ENCODE data around the gene ARHGDIG. TPM values are rescaled to one million over a fixed set of nuclear protein-coding genes. Genes with fewer than 3 reads are reported as not detected.
A peak's percentile ranks its signal among the peaks of the same experiment; 100 is the strongest.

Gene ARHGDIG
- 1.3 TPM for total RNA-seq
- long read RNA-seq, result 0 reads

DNA sequence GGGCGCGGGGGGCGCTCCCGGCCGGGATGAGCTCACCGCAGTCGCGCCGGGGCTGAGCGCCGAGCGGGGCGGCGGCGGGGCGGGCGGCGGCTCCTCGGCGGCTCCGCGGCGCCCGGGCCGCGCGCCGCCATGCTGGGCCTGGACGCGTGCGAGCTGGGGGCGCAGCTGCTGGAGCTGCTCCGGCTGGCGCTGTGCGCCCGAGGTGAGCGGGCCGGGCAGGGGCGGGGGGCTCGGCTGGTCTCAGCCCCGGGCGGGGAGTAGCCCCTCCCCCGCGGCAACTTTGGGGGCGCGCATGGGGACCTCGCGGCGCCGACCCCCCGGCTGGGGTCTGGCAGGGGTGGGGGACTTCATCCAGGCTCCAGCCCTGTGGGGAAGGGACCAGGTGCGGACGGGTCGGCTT lies at the start of gene ARHGDIG:
ARHGDIG (plus strand) TSS at position 40 of the 400 bp plus-strand sequence; CDS start at position 130, 90 bp downstream.
- DNase-seq, result no peak
- no peak within 1 kb of the TSS for H3K27ac ChIP-seq
- TF ChIP-seq, protein P1, sequence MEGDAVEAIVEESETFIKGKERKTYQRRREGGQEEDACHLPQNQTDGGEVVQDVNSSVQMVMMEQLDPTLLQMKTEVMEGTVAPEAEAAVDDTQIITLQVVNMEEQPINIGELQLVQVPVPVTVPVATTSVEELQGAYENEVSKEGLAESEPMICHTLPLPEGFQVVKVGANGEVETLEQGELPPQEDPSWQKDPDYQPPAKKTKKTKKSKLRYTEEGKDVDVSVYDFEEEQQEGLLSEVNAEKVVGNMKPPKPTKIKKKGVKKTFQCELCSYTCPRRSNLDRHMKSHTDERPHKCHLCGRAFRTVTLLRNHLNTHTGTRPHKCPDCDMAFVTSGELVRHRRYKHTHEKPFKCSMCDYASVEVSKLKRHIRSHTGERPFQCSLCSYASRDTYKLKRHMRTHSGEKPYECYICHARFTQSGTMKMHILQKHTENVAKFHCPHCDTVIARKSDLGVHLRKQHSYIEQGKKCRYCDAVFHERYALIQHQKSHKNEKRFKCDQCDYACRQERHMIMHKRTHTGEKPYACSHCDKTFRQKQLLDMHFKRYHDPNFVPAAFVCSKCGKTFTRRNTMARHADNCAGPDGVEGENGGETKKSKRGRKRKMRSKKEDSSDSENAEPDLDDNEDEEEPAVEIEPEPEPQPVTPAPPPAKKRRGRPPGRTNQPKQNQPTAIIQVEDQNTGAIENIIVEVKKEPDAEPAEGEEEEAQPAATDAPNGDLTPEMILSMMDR (IDR thresholded peaks at IDR 0.05), result no peak

DNA sequence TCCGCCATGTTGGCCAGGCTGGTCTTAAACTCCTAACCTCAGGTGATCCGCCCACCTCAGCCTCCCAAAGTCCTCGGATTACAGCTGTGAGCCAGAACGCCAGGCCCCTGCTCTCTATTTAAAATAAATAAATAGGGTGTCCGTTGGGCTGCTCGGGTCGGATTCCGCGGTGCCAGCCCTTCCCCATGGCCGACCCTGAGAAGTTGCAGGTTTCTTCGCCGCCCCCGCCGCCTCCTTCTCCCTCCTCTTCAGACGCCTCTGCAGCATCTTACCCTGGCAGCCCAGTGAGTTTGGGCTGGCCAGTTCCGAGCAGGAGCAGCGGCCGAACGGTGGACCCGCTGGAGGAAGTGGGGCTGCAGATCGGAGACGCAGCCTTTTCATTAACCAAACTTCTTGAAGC lies 49.4 kb upstream of the ARHGDIG start:
- intact Hi-C loops (cut with DNase I), result loop anchor here (10.0 kb wide), 1 partner anchor 124 kb away; the partner anchor contains the start of gene AXIN1

More for the DNA sequence above, at the start of gene ARHGDIG:
- intact Hi-C loops (cut with DNase I), result no loop called here
- ATAC-seq, result no peak
- Histone ChIP-seq H3K27me3 (peaks cover 27% of the 10 kb centered on the region), H3K36me3 (no peaks in the 10 kb centered on the region), H3K9me3 (no peaks in the 10 kb centered on the region), H3K4me3 (peak within 1 kb of the TSS; percentile 16), H3K4me1 (peaks cover 9% of the 10 kb centered on the region)

DNA sequence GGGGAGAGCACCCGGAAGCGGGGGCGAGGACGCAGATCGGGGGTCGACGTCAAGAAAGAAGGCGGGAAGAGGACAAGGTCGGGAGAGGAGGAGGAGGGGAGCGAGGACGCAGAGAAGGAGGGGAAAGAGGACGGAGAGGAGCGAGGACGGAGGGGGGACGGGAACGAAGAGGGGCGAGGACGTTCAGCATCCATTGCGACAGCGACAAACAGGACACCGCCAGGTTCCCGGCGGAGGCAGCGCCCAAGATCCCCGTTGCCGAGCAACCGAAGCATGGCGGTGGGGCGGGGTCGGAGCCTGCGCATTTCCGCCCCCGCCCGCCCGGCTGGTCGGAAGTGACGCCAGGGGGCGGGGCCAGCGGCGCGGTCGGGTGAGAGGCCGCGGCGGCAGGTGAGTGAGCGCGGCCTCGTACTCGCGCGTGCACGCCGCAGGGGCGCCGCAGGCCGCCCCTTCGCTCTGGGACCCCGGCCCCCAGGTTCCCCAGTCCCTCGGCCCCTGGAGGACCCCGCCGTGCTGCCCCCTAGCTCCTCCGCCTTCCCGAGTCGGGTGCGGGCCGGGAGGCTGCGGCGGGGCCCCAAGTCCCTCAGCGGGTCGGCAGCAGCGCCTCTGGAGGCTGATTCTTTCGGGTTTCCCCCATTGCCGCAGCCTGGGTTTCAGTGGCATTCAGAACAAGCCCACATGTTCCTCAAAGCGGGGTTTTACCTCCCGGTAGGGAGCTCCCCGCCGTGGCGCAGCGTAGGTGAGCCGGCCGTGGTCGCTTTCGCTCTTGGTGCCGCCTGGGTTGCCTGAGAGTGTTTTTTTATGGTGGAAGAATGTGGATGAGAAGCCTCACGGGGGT lies 45.7 kb upstream of the ARHGDIG start, which contains the start of gene FAM234A:
FAM234A (plus strand) TSS at position 354 of the 838 bp plus-strand sequence. CDS start 19,593 bp downstream, outside the sequence.
- Histone ChIP-seq H3K36me3 (no peaks in the 10 kb centered on the region), H3K4me3 (peak within 1 kb of the TSS; percentile 85), H3K9me3 (no peaks in the 10 kb centered on the region), H3K4me1 (peaks cover under 1% of the 10 kb centered on the region), H3K27ac (peak within 1 kb of the TSS; percentile 97), H3K27me3 (no peaks in the 10 kb centered on the region)
- TF ChIP-seq, protein P1 (IDR thresholded peaks at IDR 0.05), result peak; percentile 44
- intact Hi-C loops (cut with DNase I), result loop anchor here (10.0 kb wide), 1 partner anchor 120 kb away; the partner anchor contains the start of gene AXIN1
- ATAC-seq (peak; percentile 98), DNase-seq (peak; percentile 97)

More for the DNA sequence above, 49.4 kb upstream of the ARHGDIG start:
- TF ChIP-seq, protein P1 (IDR thresholded peaks at IDR 0.05), result no peak
- Histone ChIP-seq H3K36me3 (peaks cover 20% of the 10 kb centered on the region), H3K9me3 (no peaks in the 10 kb centered on the region), H3K27me3 (no peaks in the 10 kb centered on the region), H3K4me1 (peaks cover 11% of the 10 kb centered on the region), H3K4me3 (no peak overlapping the region), H3K27ac (no peak overlapping the region)
- DNase-seq, result no peak
- ATAC-seq, result no peak

DNA sequence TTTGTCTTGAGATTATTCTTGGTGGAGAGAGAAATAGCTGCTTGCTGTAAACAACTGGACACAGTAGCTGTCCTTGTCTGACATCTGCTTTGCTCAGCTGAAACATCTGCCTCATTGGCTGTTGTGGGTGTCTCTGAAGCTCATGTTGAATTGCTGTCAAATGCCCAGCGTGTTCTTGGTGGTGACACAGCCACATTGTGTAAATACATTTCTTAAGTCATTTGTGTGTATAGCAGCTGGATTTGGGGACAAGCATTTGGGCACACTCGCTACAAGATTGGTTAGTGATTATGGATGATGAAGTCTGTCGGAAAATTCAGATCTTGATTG lies 40.5 kb upstream of the ARHGDIG start:
- intact Hi-C loops (cut with DNase I), result loop anchor here (10.0 kb wide), 1 partner anchor 115 kb away; the partner anchor contains the start of gene AXIN1
- ATAC-seq, result no peak
- TF ChIP-seq, protein P1 (IDR thresholded peaks at IDR 0.05), result no peak
- Histone ChIP-seq H3K36me3 (no peaks in the 10 kb centered on the region), H3K4me1 (peaks cover 5% of the 10 kb centered on the region), H3K9me3 (no peaks in the 10 kb centered on the region), H3K4me3 (no peak overlapping the region), H3K27me3 (no peaks in the 10 kb centered on the region), H3K27ac (peak overlapping the region; percentile 0)
- DNase-seq, result no peak

DNA sequence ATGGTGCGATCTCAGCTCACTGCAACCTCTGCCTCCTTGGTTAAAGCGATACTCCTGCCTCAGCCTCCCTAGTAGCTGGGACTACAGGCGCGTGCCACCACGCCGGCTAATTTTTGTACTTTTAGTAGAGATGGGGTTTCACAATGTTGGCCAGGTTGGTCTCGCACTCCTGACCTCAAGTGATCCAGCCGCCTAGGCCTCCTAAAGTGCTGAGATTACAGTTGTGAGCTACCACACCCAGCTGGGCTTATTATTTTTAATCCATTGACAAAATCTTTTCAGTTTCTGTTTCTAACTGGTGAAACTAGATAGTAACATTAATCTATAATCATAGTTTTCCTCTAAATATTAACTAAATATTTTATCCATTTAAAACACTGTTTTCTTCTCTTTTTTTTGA lies 39.8 kb upstream of the ARHGDIG start:
- intact Hi-C loops (cut with DNase I), result no loop called here
- TF ChIP-seq, protein P1 (IDR thresholded peaks at IDR 0.05), result no peak
- ATAC-seq, result no peak
- Histone ChIP-seq H3K27me3 (no peaks in the 10 kb centered on the region), H3K9me3 (no peaks in the 10 kb centered on the region), H3K4me1 (peaks cover 5% of the 10 kb centered on the region), H3K36me3 (no peaks in the 10 kb centered on the region), H3K4me3 (no peak overlapping the region), H3K27ac (no peak overlapping the region)
- no peak for DNase-seq
